K562 (cell line): ENCODE measurements around the gene NDST1. TPM values are rescaled to one million over a fixed set of nuclear protein-coding genes. Genes with fewer than 3 reads are reported as not detected.

Source experiments
- ATAC-seq: fragments of 200-7000 bp; cut with Tn5 transposase; 3 replicates; pipeline ENCODE4 v1.9.1; 2020; ENCODE audit warnings: moderate library complexity
- BruUV-seq: library from RNA; stranded (reverse); fragments of 400-500 nt; replicated peaks from 2 replicates; lab custom pipeline; 2021; lab: Mats Ljungman, UMichigan
- CTCF ChIA-PET: fragments of 300-600 bp; formaldehyde crosslinking; extraction: SDS; loops from one replicate; lab custom pipeline; 2021; ENCODE audit warnings: low intra/inter-chr PET ratio; lab: Yijun Ruan, JAX
- POLR2A ChIA-PET: fragments of 300-600, 350-650 bp; sonication (Branson Sonifier 250); formaldehyde crosslinking; extraction: SDS; loops from one replicate; lab custom pipeline; 2021; ENCODE audit warnings: antibody characterized with exemption, inconsistent platforms; lab: Yijun Ruan, JAX
- DNase-seq, 4 experiments: peaks; one replicate each; pipeline versions ENCODE4 v3.0.0 to v3.0.0-alpha.2; 2011 to 2018; ENCODE audit warnings: low spot score in 3 of 4, mixed read lengths in 3 of 4; ENCODE audit errors: extremely low read depth in 1 of 4
- FAIRE-seq: peaks from 2 replicates; lab custom pipeline; 2011; peaks lifted over from hg19 to GRCh38; lab: Jason Lieb, UNC
- H2AFZ ChIP-seq: 2 replicates; pipeline ENCODE4 v1.6.0; 2011; ENCODE audit warnings: low read depth, low read length, control low read depth, inconsistent platforms
- H3K27ac ChIP-seq: fragments of 200-600 bp; 3 replicates; pipeline ENCODE4 v1.8.0; 2011; ENCODE audit warnings: low read depth, mild to moderate bottlenecking, control low read depth, inconsistent platforms, low read length, moderate library complexity, mixed read lengths; ENCODE audit errors: extremely low read depth
- H3K27me3 ChIP-seq, 2 experiments: fragments of 300-600 bp in 1 of 2; 2 replicates in 1 of 2; 3 replicates in 1 of 2; pipeline versions ENCODE4 v1.6.0 to v1.8.0; 2011; ENCODE audit warnings: inconsistent platforms in 2 of 2, low read length in 2 of 2, mild to moderate bottlenecking in 1 of 2, mixed read lengths in 1 of 2, moderate library complexity in 1 of 2; ENCODE audit not compliant: control insufficient read depth in 2 of 2, insufficient read depth in 2 of 2
- H3K36me3 ChIP-seq: fragments of 300-600 bp; 3 replicates; pipeline ENCODE4 v1.8.0; 2011; ENCODE audit warnings: mild to moderate bottlenecking, low read length, inconsistent platforms; ENCODE audit not compliant: control insufficient read depth, insufficient read depth
- H3K4me1 ChIP-seq, 2 experiments: fragments of 200-600 bp in 1 of 2; replicated peaks in 1 of 2; 2 replicates in 1 of 2; 3 replicates in 1 of 2; pipeline versions ENCODE4 v1.5.1 to v1.8.0; 2011; ENCODE audit warnings: inconsistent platforms in 2 of 2, low read length in 2 of 2, mild to moderate bottlenecking in 1 of 2, mixed read lengths in 1 of 2, moderate library complexity in 1 of 2; ENCODE audit not compliant: control insufficient read depth in 2 of 2, insufficient read depth in 2 of 2
- H3K4me2 ChIP-seq: 2 replicates; pipeline ENCODE4 v1.6.1; 2011; ENCODE audit warnings: low read length, control low read depth, inconsistent platforms, mixed read lengths; ENCODE audit not compliant: insufficient read depth
- H3K4me3 ChIP-seq: fragments of 200-600 bp; sonication (generic), shearing (Covaris generic); 2 replicates; pipeline ENCODE4 v1.5.1; 2016; ENCODE audit warnings: control low read depth, inconsistent platforms
- H3K79me2 ChIP-seq: fragments of 200-600 bp; 3 replicates; pipeline ENCODE4 v1.8.0; 2011; ENCODE audit warnings: low read length, inconsistent platforms; ENCODE audit not compliant: control insufficient read depth, insufficient read depth
- H3K9ac ChIP-seq, 2 experiments: 2 replicates each; pipeline versions ENCODE4 v1.6.0 to v1.6.1; 2011; ENCODE audit warnings: low read depth in 2 of 2, low read length in 2 of 2, control low read depth in 1 of 2, inconsistent platforms in 1 of 2, mild to moderate bottlenecking in 1 of 2, mixed read lengths in 1 of 2; ENCODE audit not compliant: insufficient read depth in 1 of 2
- H3K9me1 ChIP-seq: one replicate; pipeline ENCODE4 v1.6.0; 2011; ENCODE audit warnings: inconsistent platforms, mild to moderate bottlenecking, low read length, moderate library complexity; ENCODE audit not compliant: control insufficient read depth, insufficient read depth
- H3K9me3 ChIP-seq: replicated peaks from 2 replicates; pipeline ENCODE4 v1.5.1; 2011; ENCODE audit warnings: low read depth, low read length, inconsistent platforms; ENCODE audit not compliant: control insufficient read depth, insufficient read depth
- H4K20me1 ChIP-seq: replicated peaks from 2 replicates; pipeline ENCODE4 v1.6.1; 2011; ENCODE audit warnings: low read length, inconsistent platforms, mixed read lengths; ENCODE audit not compliant: control insufficient read depth, insufficient read depth
- MBD2 ChIP-seq: sonication (generic); IDR thresholded peaks from 2 replicates; pipeline ENCODE4 v1.6.1; 2016; ENCODE audit warnings: low read depth, borderline replicate concordance
- NFIX ChIP-seq: fragments of 250-450 bp; sonication (Bioruptor Pico); IDR thresholded peaks from 2 replicates; pipeline ENCODE4 v1.4.0; 2020; ENCODE audit warnings: low read depth, mild to moderate bottlenecking, moderate library complexity
- NR1H2 ChIP-seq: sonication (generic); formaldehyde crosslinking; IDR thresholded peaks from 2 replicates; pipeline ENCODE4 v1.4.0; 2020; ENCODE audit warnings: mild to moderate bottlenecking, missing genetic modification reagents
- PRMT5 ChIP-seq: sonication (generic); formaldehyde crosslinking; IDR thresholded peaks from 2 replicates; pipeline ENCODE4 v1.5.0; 2020; ENCODE audit warnings: missing genetic modification reagents
- RBBP5 ChIP-seq: fragments of 200-600 bp; sonication (generic); IDR thresholded peaks from 2 replicates; pipeline ENCODE4 v1.6.1; 2012; ENCODE audit warnings: borderline replicate concordance, mild to moderate bottlenecking, low read length, control low read depth, inconsistent platforms; ENCODE audit not compliant: insufficient read depth, poor library complexity, severe bottlenecking
- RFX5 ChIP-seq: IDR thresholded peaks from 2 replicates; pipeline ENCODE4 v1.6.1; 2011; ENCODE audit warnings: low read depth, mild to moderate bottlenecking, improper control_type of control experiment, low read length
- SNAPC5 ChIP-seq: fragments of 250-450 bp; sonication (Bioruptor Pico); IDR thresholded peaks from 2 replicates; pipeline ENCODE4 v1.8.0; 2021; ENCODE audit warnings: moderate library complexity, mild to moderate bottlenecking, inconsistent platforms
- TRIM24 ChIP-seq, 2 experiments: fragments of 450-650 bp; IDR thresholded peaks; 2 replicates each; pipeline ENCODE4 v1.6.1; 2016
- ZNF133 ChIP-seq: fragments of 250-450 bp; sonication (Bioruptor Pico); IDR thresholded peaks from 2 replicates; pipeline ENCODE4 v1.4.0; 2020; ENCODE audit warnings: mild to moderate bottlenecking
- ZNF3 ChIP-seq: fragments of 250-450 bp; sonication (Bioruptor Pico); IDR thresholded peaks from 2 replicates; pipeline ENCODE4 v1.5.0; 2021; ENCODE audit warnings: mild to moderate bottlenecking, moderate library complexity
- whole genome bisulfite sequencing: fragments of 100-300 bp; shearing (Covaris generic); methylation state at CpG from one replicate; pipeline ENCODE4 v1.1.6; 2016; ENCODE audit warnings: low coverage, mixed read lengths; ENCODE audit not compliant: insufficient coverage; ENCODE audit errors: missing lambda C conversion rate; 5-methylcytosine and 5-hydroxymethylcytosine counted together
- in situ Hi-C: fragments of 300-500 bp; cut with MboI; formaldehyde crosslinking; loops from 4 replicates; pipeline ENCODE4 v1.15.0; 2018; ENCODE audit warnings: inconsistent platforms, mixed read lengths
- intact Hi-C: fragments of 100-400 bp; cut with micrococcal nuclease; formaldehyde crosslinking; loops from 2 replicates; pipeline ENCODE4 v1.14.2; 2022
- polyA plus RNA-seq, 8 experiments: library from polyadenylated mRNA; depleted of rRNA in 4 of 8; stranded (reverse) in 5 of 8; unstranded in 3 of 8; fragments of >200 nt; fragmentation: Nextera tagmentation in 2 of 8; fragmentation: Illumina TruSeq in 1 of 8; extraction: Ambion mirVana in 2 of 8; extraction: Trizol in 1 of 8; gene quantifications; 2 replicates each; pipeline versions ENCODE4 v1.2.1 to v1.2.3, GENCODE V29; 2011 to 2014; ENCODE audit warnings: inconsistent platforms in 1 of 8, missing spikeins in 1 of 8
- total RNA-seq, 7 experiments: library from RNA; depleted of rRNA in 6 of 7; stranded (reverse); fragments of >200 nt in 6 of 7; fragmentation: Illumina TruSeq in 2 of 7; extraction: Trizol in 2 of 7; gene quantifications; 2 replicates each; pipeline versions ENCODE4 v1.2.1 to v1.2.3, GENCODE V29; 2011 to 2021; ENCODE audit warnings: low replicate concordance in 1 of 7

NDST1 gene
- total and polyA plus RNA-seq, 9 of the 15 experiments (the other 6 are each of a cell fraction or from before 2014, with no cell fraction given) = 0.38 to 47.9 (median 9.9) TPM

- Histone ChIP-seq H3K27me3 (peaks cover 14 to 57% of the 10 kb centered on the region in 2 experiments; a peak in 4 of 5 replicates), H3K36me3 (no peaks in the 10 kb centered on the region), H3K4me2 (no peak overlapping the region), H3K9me3 (no peaks in the 10 kb centered on the region), H3K79me2 (no peaks in the 10 kb centered on the region), H2AFZ (no peak overlapping the region), H3K27ac (no peak overlapping the region), H3K9ac (no peak overlapping the region), H3K4me3 (no peak overlapping the region), H3K4me1 (peaks cover 0 to 5% of the 10 kb centered on the region in 2 experiments; a peak in 1 of 5 replicates), H4K20me1 (no peaks in the 10 kb centered on the region; the same call in 1 of the 2 replicates), H3K9me1 (no peaks in the 10 kb centered on the region)
- DNase-seq (no peak), FAIRE-seq (no peak), ATAC-seq (no peak; the same call in 2 of the 3 replicates)
- 0% methylated on average over 12 of the region's 12 CpGs for WGBS
- TF ChIP-seq ZNF133 (CRISPR knock-in tag) (no peak), TRIM24 (IDR thresholded peaks at IDR 0.05) (no peak), SNAPC5 (CRISPR knock-in tag) (no peak), PRMT5 (CRISPR knock-in tag) (no peak), NR1H2 (CRISPR knock-in tag) (no peak), MBD2 (no peak), ZNF3 (no peak), NFIX (CRISPR knock-in tag) (no peak), RBBP5 (no peak), RFX5 (no peak)
- no TSS peak for BruUV-seq
- CTCF ChIA-PET = no interaction called here
- POLR2A ChIA-PET = interaction anchor here (0.6 kb wide), 1 partner anchor 174 kb away, joined by 3 read pairs; no protein-coding TSS in a partner anchor
- in situ Hi-C loops (no loop called here), intact Hi-C loops (no loop called here)
Measured at GRCh38 chr5:150584556-150585335, 76.8 kb downstream of the NDST1 start.
